AG04450 (cell line): ENCODE results near the gene MST1. TPM values are rescaled to one million over a fixed set of nuclear protein-coding genes. Genes with fewer than 3 reads are reported as not detected.

Experiments
- CTCF ChIA-PET: fragments of 300-600, 350-600 bp; formaldehyde crosslinking; extraction: SDS; loops from one replicate; lab custom pipeline; 2022; ENCODE audit warnings: antibody characterized with exemption, inconsistent platforms; lab: Charles Lee
- POLR2A ChIA-PET: fragments of 350-600 bp; formaldehyde crosslinking; extraction: SDS; loops from one replicate; lab custom pipeline; 2021; ENCODE audit warnings: antibody characterized with exemption, inconsistent platforms; lab: Yijun Ruan, JAX
- DNase-seq: peaks from one replicate; pipeline ENCODE4 v3.0.0-alpha.2; 2011; ENCODE audit warnings: low read depth, low spot score
- H3K27ac ChIP-seq: one replicate; pipeline ENCODE4 v1.5.1; 2012; ENCODE audit warnings: low read depth, low read length, control low read depth
- H3K27me3 ChIP-seq: one replicate; pipeline ENCODE4 v1.6.0; 2012; ENCODE audit warnings: low read length; ENCODE audit not compliant: control insufficient read depth, insufficient read depth
- H3K4me3 ChIP-seq: 2 replicates; pipeline ENCODE4 v1.5.1; 2011; ENCODE audit warnings: mild to moderate bottlenecking, low read depth, low read length, control low read depth
- H3K9me3 ChIP-seq: 2 replicates; pipeline ENCODE4 v1.5.1; 2012; ENCODE audit warnings: low read length; ENCODE audit not compliant: control insufficient read depth, insufficient read depth
- polyA plus RNA-seq: library from polyadenylated mRNA; depleted of rRNA; stranded (reverse); fragments of >200 nt; gene quantifications from 2 replicates; pipeline ENCODE4 v1.2.3, GENCODE V29; 2011; rRNA removed
- small RNA-seq: library from RNA; depleted of rRNA; stranded (forward); fragments of <200 nt; gene quantifications from one replicate; pipeline ENCODE3, GENCODE V24; 2012; ENCODE audit warnings: low read depth; ENCODE audit not compliant: insufficient read length
- TF ChIP-seq, protein P1 (sequence below): IDR thresholded peaks from 2 replicates; pipeline ENCODE4 v1.5.1; 2011; ENCODE audit warnings: low read depth, low read length, control low read depth, inconsistent platforms

Gene MST1
- polyA plus RNA-seq, 1 experiment: 6.5 TPM

- Histone ChIP-seq H3K27ac (no peak overlapping the region), H3K4me3 (no peak overlapping the region), H3K27me3 (peaks cover 13% of the 10 kb centered on the region), H3K9me3 (peaks cover 4% of the 10 kb centered on the region; the same call in 1 of the 2 replicates)
- ChIA-PET CTCF (interaction anchor here (1.2 kb wide), 1 partner anchor 97 kb away, joined by 4 read pairs; no protein-coding TSS in a partner anchor), POLR2A (no interaction called here)
- TF ChIP-seq, protein P1, sequence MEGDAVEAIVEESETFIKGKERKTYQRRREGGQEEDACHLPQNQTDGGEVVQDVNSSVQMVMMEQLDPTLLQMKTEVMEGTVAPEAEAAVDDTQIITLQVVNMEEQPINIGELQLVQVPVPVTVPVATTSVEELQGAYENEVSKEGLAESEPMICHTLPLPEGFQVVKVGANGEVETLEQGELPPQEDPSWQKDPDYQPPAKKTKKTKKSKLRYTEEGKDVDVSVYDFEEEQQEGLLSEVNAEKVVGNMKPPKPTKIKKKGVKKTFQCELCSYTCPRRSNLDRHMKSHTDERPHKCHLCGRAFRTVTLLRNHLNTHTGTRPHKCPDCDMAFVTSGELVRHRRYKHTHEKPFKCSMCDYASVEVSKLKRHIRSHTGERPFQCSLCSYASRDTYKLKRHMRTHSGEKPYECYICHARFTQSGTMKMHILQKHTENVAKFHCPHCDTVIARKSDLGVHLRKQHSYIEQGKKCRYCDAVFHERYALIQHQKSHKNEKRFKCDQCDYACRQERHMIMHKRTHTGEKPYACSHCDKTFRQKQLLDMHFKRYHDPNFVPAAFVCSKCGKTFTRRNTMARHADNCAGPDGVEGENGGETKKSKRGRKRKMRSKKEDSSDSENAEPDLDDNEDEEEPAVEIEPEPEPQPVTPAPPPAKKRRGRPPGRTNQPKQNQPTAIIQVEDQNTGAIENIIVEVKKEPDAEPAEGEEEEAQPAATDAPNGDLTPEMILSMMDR: no peak
- DNase-seq: no peak
Observed at GRCh38 chr3:49636883-49637609, 52.2 kb downstream of the MST1 start.

DNA sequence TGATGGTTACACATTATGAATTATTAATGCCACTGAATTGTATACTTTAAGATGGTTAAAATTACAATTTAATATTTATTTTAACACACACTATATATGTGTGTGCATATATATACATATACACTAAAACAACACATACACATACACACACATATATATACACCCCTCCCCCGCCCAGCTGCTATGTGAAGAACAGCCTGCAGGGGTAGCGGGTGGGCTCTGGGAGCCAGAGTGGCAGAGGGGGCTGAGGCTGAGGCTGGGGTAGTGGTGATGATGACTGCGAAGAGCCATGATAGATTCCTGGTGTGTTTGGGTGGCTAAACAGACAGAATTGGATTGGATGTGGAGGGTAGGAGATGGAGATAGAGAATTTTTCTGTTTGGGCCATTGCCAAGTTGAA, 54.5 kb downstream of the MST1 start:
- ChIA-PET POLR2A (no interaction called here), CTCF (no interaction called here)
- no peak for DNase-seq
- Histone ChIP-seq H3K4me3 (no peak overlapping the region), H3K9me3 (peaks cover 7% of the 10 kb centered on the region), H3K27ac (no peak overlapping the region), H3K27me3 (peaks cover 14% of the 10 kb centered on the region)
- TF ChIP-seq, protein P1: no peak

Small RNA genes within 50 kb of the gene (small RNA-seq; reads per million reads assigned to genes)
- not detected for gene AMIGO3

Other genes with a start within 250 kb of the MST1 start
- 29.5 and 34.2 TPM in 2 replicates for gene DAG1, start 219.2 kb downstream of the MST1 start, polyA plus RNA-seq
- gene BSN, start 135.0 kb downstream of the MST1 start, polyA plus RNA-seq: 0.01 TPM in 1 of 2 replicates, not detected in the other
- gene APEH, start 15.1 kb downstream of the MST1 start, polyA plus RNA-seq: 85.3 and 108 TPM in 2 replicates
- gene RNF123, start 83 bp upstream of the MST1 start, polyA plus RNA-seq: 22.9 and 33.3 TPM in 2 replicates
- gene AMIGO3, start 30.2 kb upstream of the MST1 start, polyA plus RNA-seq: 0.11 TPM in 1 of 2 replicates, not detected in the other
- gene GMPPB, start 34.5 kb upstream of the MST1 start, polyA plus RNA-seq: 13.9 and 15.7 TPM in 2 replicates
- 40.4 and 53.5 TPM in 2 replicates for gene IP6K1, start 97.1 kb upstream of the MST1 start, polyA plus RNA-seq
- 0.09 TPM in 1 of 2 replicates, not detected in the other for gene CDHR4, start 110.4 kb upstream of the MST1 start, polyA plus RNA-seq
- gene INKA1, start 113.8 kb upstream of the MST1 start, polyA plus RNA-seq: 1.9 and 2.8 TPM in 2 replicates
- gene UBA7, start 124.5 kb upstream of the MST1 start, polyA plus RNA-seq: 34.0 and 43.6 TPM in 2 replicates
- 1.7 and 2.3 TPM in 2 replicates for gene TRAIP, start 167.1 kb upstream of the MST1 start, polyA plus RNA-seq
- gene CAMKV, start 180.4 kb upstream of the MST1 start, polyA plus RNA-seq: not detected in 2 replicates
- gene MST1R, start 214.4 kb upstream of the MST1 start, polyA plus RNA-seq: 0.10 and 0.41 TPM in 2 replicates
- 7.1 and 8.1 TPM in 2 replicates for gene MON1A, start 240.3 kb upstream of the MST1 start, polyA plus RNA-seq